HCT116 (cell line): Measurements from ENCODE around the gene PCNX1. TPM values are rescaled to one million over a fixed set of nuclear protein-coding genes. Genes with fewer than 3 reads are reported as not detected.

Experiments used
- ATAC-seq: fragments of 200-7000 bp; cut with Tn5 transposase; 2 replicates; pipeline ENCODE4 v1.9.1; 2020; ENCODE audit warnings: mild to moderate bottlenecking, moderate library complexity
- BruUV-seq: library from RNA; stranded (reverse); fragments of 400-500 nt; replicated peaks from 2 replicates; lab custom pipeline; 2021; lab: Mats Ljungman, UMichigan
- CTCF ChIA-PET: fragments of 300-600 bp; sonication (Branson Sonifier 250); formaldehyde crosslinking; loops from one replicate; lab custom pipeline; 2021; ENCODE audit warnings: antibody characterized with exemption; lab: Charles Lee
- POLR2A ChIA-PET: fragments of 300-600, 350-600 bp; sonication (Branson Sonifier 250); formaldehyde crosslinking; loops from one replicate; lab custom pipeline; 2021; ENCODE audit warnings: antibody characterized with exemption; lab: Charles Lee
- RAD21 ChIA-PET, 2 experiments: fragments of 300-600 bp; sonication (Branson Sonifier 250); formaldehyde crosslinking; loops; one replicate each; lab custom pipeline; 2023; ENCODE audit warnings: low total read pairs in 2 of 2; ENCODE audit not compliant: uncharacterized antibody in 2 of 2, unreplicated experiment in 2 of 2, low non-redundant PET in 1 of 2; lab: Charles Lee
- DNase-seq: peaks from one replicate; pipeline ENCODE4 v3.0.0-alpha.2; 2010; ENCODE audit warnings: low read depth, low spot score
- H2AFZ ChIP-seq: fragments of 200-600 bp; shearing (Covaris generic), sonication (generic); 2 replicates; pipeline ENCODE4 v1.6.1; 2017; ENCODE audit warnings: low read depth, mixed run types, mixed read lengths, antibody characterized with exemption, low read length; ENCODE audit not compliant: poor library complexity, severe bottlenecking
- H3K27ac ChIP-seq: 2 replicates; pipeline ENCODE4 v1.5.1; 2012; ENCODE audit warnings: low read depth, low read length
- H3K27me3 ChIP-seq: fragments of 200-600 bp; sonication (generic); 2 replicates; pipeline ENCODE4 v1.6.1; 2016; ENCODE audit warnings: mixed run types, low read length, mixed read lengths; ENCODE audit not compliant: insufficient read depth
- H3K36me3 ChIP-seq, 2 experiments: fragments of 200-500 bp in 1 of 2; fragments of 200-600 bp in 1 of 2; sonication (Bioruptor generic) in 1 of 2; sonication (generic) in 1 of 2; 2 replicates each; pipeline versions ENCODE4 v1.5.1 to v1.6.1; 2014 to 2016; ENCODE audit warnings: low read length in 2 of 2, inconsistent platforms in 1 of 2, mixed read lengths in 1 of 2, mixed run types in 1 of 2; ENCODE audit not compliant: insufficient read depth in 2 of 2, control insufficient read depth in 1 of 2
- H3K4me1 ChIP-seq, 2 experiments: fragments of 200-600 bp in 1 of 2; sonication (generic) in 1 of 2; 2 replicates each; pipeline versions ENCODE4 v1.5.1 to v1.6.1; 2012 to 2017; ENCODE audit warnings: low read length in 2 of 2, inconsistent platforms in 1 of 2, mild to moderate bottlenecking in 1 of 2, mixed read lengths in 1 of 2, mixed run types in 1 of 2, moderate library complexity in 1 of 2; ENCODE audit not compliant: insufficient read depth in 2 of 2, control insufficient read depth in 1 of 2
- H3K4me2 ChIP-seq: fragments of 200-600 bp; sonication (generic); 2 replicates; pipeline ENCODE4 v1.6.1; 2017; ENCODE audit warnings: mixed run types, low read length, mixed read lengths
- H3K4me3 ChIP-seq, 2 experiments: fragments of 200-600 bp in 1 of 2; sonication (generic) in 1 of 2; replicated peaks in 1 of 2; 2 replicates each; pipeline ENCODE4 v1.5.1; 2011 to 2016; ENCODE audit warnings: low read length in 2 of 2, control low read depth in 1 of 2, low read depth in 1 of 2, mild to moderate bottlenecking in 1 of 2, mixed read lengths in 1 of 2, mixed run types in 1 of 2
- H3K79me2 ChIP-seq: fragments of 200-600 bp; sonication (generic); 2 replicates; pipeline ENCODE4 v1.6.1; 2017; ENCODE audit warnings: mild to moderate bottlenecking, mixed run types, low read length, moderate library complexity, mixed read lengths; ENCODE audit not compliant: insufficient read depth
- H3K9ac ChIP-seq: fragments of 200-600 bp; sonication (generic); 2 replicates; pipeline ENCODE4 v1.6.1; 2016; ENCODE audit warnings: low read length, mixed read lengths
- H3K9me2 ChIP-seq: fragments of 200-600 bp; sonication (generic), shearing (Covaris generic); 2 replicates; pipeline ENCODE4 v1.6.1; 2017; ENCODE audit warnings: mixed run types, mild to moderate bottlenecking, moderate library complexity; ENCODE audit not compliant: insufficient read depth
- H3K9me3 ChIP-seq, 2 experiments: fragments of 200-500 bp in 1 of 2; fragments of 200-600 bp in 1 of 2; sonication (Bioruptor generic) in 1 of 2; sonication (generic) in 1 of 2; 2 replicates each; pipeline ENCODE4 v1.6.1; 2014 to 2017; ENCODE audit warnings: low read length in 2 of 2, mixed read lengths in 2 of 2, inconsistent platforms in 1 of 2, low read depth in 1 of 2, mild to moderate bottlenecking in 1 of 2, mixed run types in 1 of 2, moderate library complexity in 1 of 2; ENCODE audit not compliant: control insufficient read depth in 1 of 2, insufficient read depth in 1 of 2
- H4K20me1 ChIP-seq: fragments of 200-600 bp; sonication (generic), shearing (Covaris generic); 2 replicates; pipeline ENCODE4 v1.6.1; 2017; ENCODE audit warnings: mixed run types, mild to moderate bottlenecking, moderate library complexity; ENCODE audit not compliant: insufficient read depth
- ATF3 ChIP-seq: IDR thresholded peaks from 2 replicates; pipeline ENCODE4 v1.6.1; 2012
- CBX3 ChIP-seq: IDR thresholded peaks from 2 replicates; pipeline ENCODE4 v1.6.1; 2012; ENCODE audit warnings: low read depth
- CEBPB ChIP-seq: IDR thresholded peaks from 2 replicates; pipeline ENCODE4 v1.6.1; 2012; ENCODE audit warnings: low read depth
- CTCF ChIP-seq, 3 experiments: fragments of 200-600 bp in 1 of 3; sonication (generic) in 1 of 3; IDR thresholded peaks in 2 of 3; conservative IDR thresholded peaks in 1 of 3; 2 replicates each; pipeline ENCODE4 v1.5.1; 2012 to 2017; ENCODE audit warnings: low read depth in 2 of 3, low read length in 2 of 3, antibody characterized with exemption in 1 of 3, borderline replicate concordance in 1 of 3, control low read depth in 1 of 3, mild to moderate bottlenecking in 1 of 3, mixed read lengths in 1 of 3, mixed run types in 1 of 3, moderate library complexity in 1 of 3; ENCODE audit not compliant: insufficient read depth in 1 of 3
- EGR1 ChIP-seq: IDR thresholded peaks from 2 replicates; pipeline ENCODE4 v1.6.1; 2012; ENCODE audit warnings: low read depth
- EZH2phosphoT487 ChIP-seq: fragments of 200-600 bp; IDR thresholded peaks from 2 replicates; pipeline ENCODE4 v1.6.1; 2018; ENCODE audit warnings: antibody characterized with exemption, borderline replicate concordance
- FOSL1 ChIP-seq: IDR thresholded peaks from 2 replicates; pipeline ENCODE4 v1.6.1; 2012; ENCODE audit warnings: low read depth
- MAX ChIP-seq: IDR thresholded peaks from 2 replicates; pipeline ENCODE4 v1.6.1; 2012
- POLR2A ChIP-seq: IDR thresholded peaks from 2 replicates; pipeline ENCODE4 v1.7.0; 2011; ENCODE audit warnings: borderline replicate concordance; ENCODE audit not compliant: insufficient read depth, insufficient read length; ENCODE audit errors: extremely low read depth
- SIN3A ChIP-seq: IDR thresholded peaks from 2 replicates; pipeline ENCODE4 v1.6.1; 2012; ENCODE audit warnings: low read depth
- SP1 ChIP-seq: IDR thresholded peaks from 2 replicates; pipeline ENCODE4 v1.6.1; 2012; ENCODE audit warnings: low read depth
- SRF ChIP-seq: IDR thresholded peaks from 2 replicates; pipeline ENCODE4 v1.6.1; 2012; ENCODE audit warnings: low read depth
- TCF7L2 ChIP-seq: IDR thresholded peaks from 2 replicates; pipeline ENCODE4 v1.7.0; 2011; ENCODE audit warnings: borderline replicate concordance, inconsistent platforms; ENCODE audit not compliant: insufficient read depth, insufficient read length; ENCODE audit errors: extremely low read depth
- ZBTB33 ChIP-seq: IDR thresholded peaks from 2 replicates; pipeline ENCODE4 v1.6.1; 2011; ENCODE audit warnings: mild to moderate bottlenecking, low read length, moderate library complexity; ENCODE audit not compliant: insufficient replicate concordance; ENCODE audit errors: extremely low read depth
- ZFX ChIP-seq: fragments of 450-650 bp; IDR thresholded peaks from 2 replicates; pipeline ENCODE4 v1.6.1; 2017
- intact Hi-C: fragments of 100-400 bp; cut with micrococcal nuclease; formaldehyde crosslinking; loops from 2 replicates; pipeline ENCODE4 v1.10.0; 2022
- total RNA-seq: library from RNA; stranded (reverse); gene quantifications from one replicate; pipeline ENCODE4 v1.2.1, GENCODE V29; 2021; ENCODE audit not compliant: unreplicated experiment

The PCNX1 gene
- total RNA-seq, 1 experiment from 2014 or later, result 52.2 TPM

- Histone ChIP-seq H3K4me1 (peaks cover 0 to 6% of the 10 kb centered on the region in 2 experiments; a peak in 2 of 4 replicates), H3K27ac (no peak overlapping the region), H4K20me1 (no peaks in the 10 kb centered on the region), H3K9me2 (no peaks in the 10 kb centered on the region), H3K4me2 (no peak overlapping the region), H3K4me3 (no peak overlapping the region), H2AFZ (no peak overlapping the region), H3K36me3 (no peaks in the 10 kb centered on the region), H3K79me2 (no peaks in the 10 kb centered on the region), H3K27me3 (no peaks in the 10 kb centered on the region), H3K9me3 (no peaks in the 10 kb centered on the region), H3K9ac (no peak overlapping the region)
- intact Hi-C loops, result no loop called here
- POLR2A ChIA-PET, result no interaction called here
- no peak for TF ChIP-seq EZH2phosphoT487
- no peak for TF ChIP-seq TCF7L2
- no peak for TF ChIP-seq SP1
- TF ChIP-seq FOSL1, result no peak
- no peak for TF ChIP-seq SRF
- TF ChIP-seq ATF3, result no peak
- TF ChIP-seq CEBPB, result no peak
- no peak for TF ChIP-seq ZFX
- no peak for TF ChIP-seq MAX
- no peak for TF ChIP-seq ZBTB33
- TF ChIP-seq CBX3, result no peak
- TF ChIP-seq SIN3A, result no peak
- no peak for TF ChIP-seq EGR1
- no peak for TF ChIP-seq POLR2A
- no peak for TF ChIP-seq CTCF (IDR thresholded peaks at IDR 0.05 in 2 of 3, conservative IDR thresholded peaks at IDR 0.05 in 1 of 3; ENCODE audit: borderline replicate concordance in 1 of 3, insufficient read depth in 1 of 3, low read depth in 2 of 3, low read length in 2 of 3)
- ATAC-seq, result no peak
- RAD21 ChIA-PET, result no interaction called here
- CTCF ChIA-PET, result no interaction called here
- DNase-seq, result no peak
- BruUV-seq, result no TSS peak
These were observed 22.5 kb upstream of the PCNX1 start for GRCh38 chr14:70884595-70885342.
